K562 (cell line): Measurements from ENCODE around the gene DCUN1D2.

Source experiments
- CEBPB ChIP-seq: fragments of 450-650 bp; IDR thresholded peaks from 2 replicates; pipeline ENCODE4 v1.6.1; 2016; ENCODE audit warnings: missing genetic modification characterization, missing compliant biosample characterization
- CHD4 ChIP-seq: fragments of 200-600 bp; sonication (generic); IDR thresholded peaks from 3 replicates; pipeline ENCODE4 v1.6.1; 2012; ENCODE audit warnings: low read depth, mild to moderate bottlenecking, mixed read lengths, low read length, inconsistent platforms; ENCODE audit not compliant: insufficient read depth, insufficient replicate concordance, poor library complexity, severe bottlenecking
- EZH2 ChIP-seq: IDR thresholded peaks from 2 replicates; pipeline ENCODE4 v1.6.1; 2012; ENCODE audit warnings: low read depth, mild to moderate bottlenecking, inconsistent platforms, low read length, borderline replicate concordance
- HNRNPUL1 ChIP-seq: fragments of 200-400 bp; formaldehyde crosslinking; IDR thresholded peaks from 2 replicates; pipeline ENCODE4 v1.6.1; 2017; ENCODE audit warnings: low read length
- RREB1 ChIP-seq: fragments of 250-450 bp; sonication (Bioruptor Pico); IDR thresholded peaks from 2 replicates; pipeline ENCODE4 v1.4.0; 2020
- SMAD3 ChIP-seq: fragments of 450-650 bp; formaldehyde crosslinking; conservative IDR thresholded peaks from 2 replicates; pipeline ENCODE4 v1.4.0; 2020; ENCODE audit warnings: mild to moderate bottlenecking
- TF ChIP-seq, protein P1 (sequence below): fragments of 250-450 bp; sonication (Bioruptor Pico); IDR thresholded peaks from 2 replicates; pipeline ENCODE4 v1.8.0; 2021; ENCODE audit warnings: borderline replicate concordance, mild to moderate bottlenecking, moderate library complexity; ENCODE audit not compliant: poor library complexity, severe bottlenecking

DNA sequence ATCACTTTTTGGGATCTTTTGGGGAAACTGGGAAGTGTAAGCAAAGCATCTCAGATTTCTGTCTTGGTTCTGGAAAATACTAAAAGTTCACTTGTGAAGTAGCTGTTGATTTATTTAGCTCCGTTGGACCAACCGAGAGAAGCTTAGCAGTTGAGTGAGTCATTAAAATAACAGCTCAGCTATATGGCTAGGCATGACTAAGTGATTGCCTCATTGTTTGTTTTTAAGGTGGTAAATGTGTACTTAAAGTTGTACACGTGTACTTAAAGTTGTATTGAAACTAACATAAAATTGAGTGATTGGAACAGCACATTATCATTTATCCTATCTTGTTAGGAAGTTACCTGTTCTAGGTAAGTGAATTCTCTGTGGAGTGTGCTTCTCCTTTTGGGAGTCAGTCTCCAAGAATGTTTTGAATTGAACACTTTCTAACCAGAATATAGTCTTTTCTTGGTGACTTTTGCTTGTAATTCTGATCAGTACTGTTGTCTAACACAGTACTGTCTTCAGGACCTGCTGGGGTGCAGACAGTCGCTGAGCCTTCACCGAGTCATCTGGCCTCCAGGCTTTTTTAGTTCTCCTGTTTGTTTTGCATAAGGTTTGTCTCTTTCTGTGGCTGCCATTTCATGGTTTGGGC, 2.9 kb upstream of the DCUN1D2 start:
- no peak for TF ChIP-seq SMAD3 (CRISPR knock-in tag)
- TF ChIP-seq, protein P1, sequence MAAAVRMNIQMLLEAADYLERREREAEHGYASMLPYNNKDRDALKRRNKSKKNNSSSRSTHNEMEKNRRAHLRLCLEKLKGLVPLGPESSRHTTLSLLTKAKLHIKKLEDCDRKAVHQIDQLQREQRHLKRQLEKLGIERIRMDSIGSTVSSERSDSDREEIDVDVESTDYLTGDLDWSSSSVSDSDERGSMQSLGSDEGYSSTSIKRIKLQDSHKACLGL (CRISPR knock-in tag), result no peak
- TF ChIP-seq HNRNPUL1, result no peak
- no peak for TF ChIP-seq EZH2
- no peak for TF ChIP-seq RREB1 (CRISPR knock-in tag)
- no peak for TF ChIP-seq CHD4
- peak; percentile 90 for TF ChIP-seq CEBPB
